ENCODE data around the gene SRPK1. TPM values are rescaled to one million over a fixed set of nuclear protein-coding genes. Genes with fewer than 3 reads are reported as not detected.

Gene SRPK1
- total RNA-seq, 1 experiment from 2014 or later: 138 TPM

DNA sequence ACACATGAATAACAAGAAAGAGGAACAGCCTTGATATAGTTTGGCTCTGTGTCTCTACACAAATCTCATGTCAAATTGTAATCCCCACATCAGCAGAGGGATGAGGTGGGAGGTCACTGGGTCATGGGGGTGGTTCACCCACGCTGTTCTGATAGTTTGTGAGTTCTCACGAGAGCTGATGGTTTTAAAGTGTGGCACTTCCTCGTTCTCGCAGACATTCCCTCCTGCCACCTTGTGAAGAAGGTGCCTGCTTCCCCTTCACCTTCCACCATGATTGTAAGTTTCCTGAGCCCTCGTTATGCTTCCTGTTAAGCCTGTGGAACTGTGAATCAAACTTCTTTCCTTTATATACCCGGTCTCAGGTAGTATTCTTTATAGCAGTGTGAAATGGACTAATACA, 13.1 kb downstream of the SRPK1 start:
- BruUV-seq (replicated peaks): no TSS peak
- CTCF ChIA-PET: interaction anchor here (0.5 kb wide), 1 partner anchor 1260 kb away, joined by 4 read pairs; no protein-coding TSS in a partner anchor
- intact Hi-C loops (cut with micrococcal nuclease; ENCODE audit: unreplicated experiment): no loop called here
- H3K4me3 Mint-ChIP-seq (ENCODE audit: low read depth, unreplicated experiment): no peak overlapping the region
- H3K36me3 Mint-ChIP-seq (ENCODE audit: insufficient read depth, unreplicated experiment): peaks cover 55% of the 10 kb centered on the region
- DNase-seq: no peak
- peaks cover 9% of the 10 kb centered on the region for H3K9me3 Mint-ChIP-seq (ENCODE audit: low read depth, unreplicated experiment)
- no peak overlapping the region for H3K27ac Mint-ChIP-seq (ENCODE audit: unreplicated experiment)
- H3K4me1 Mint-ChIP-seq (ENCODE audit: low read depth, unreplicated experiment): peaks cover 8% of the 10 kb centered on the region
- TF ChIP-seq, protein P1, sequence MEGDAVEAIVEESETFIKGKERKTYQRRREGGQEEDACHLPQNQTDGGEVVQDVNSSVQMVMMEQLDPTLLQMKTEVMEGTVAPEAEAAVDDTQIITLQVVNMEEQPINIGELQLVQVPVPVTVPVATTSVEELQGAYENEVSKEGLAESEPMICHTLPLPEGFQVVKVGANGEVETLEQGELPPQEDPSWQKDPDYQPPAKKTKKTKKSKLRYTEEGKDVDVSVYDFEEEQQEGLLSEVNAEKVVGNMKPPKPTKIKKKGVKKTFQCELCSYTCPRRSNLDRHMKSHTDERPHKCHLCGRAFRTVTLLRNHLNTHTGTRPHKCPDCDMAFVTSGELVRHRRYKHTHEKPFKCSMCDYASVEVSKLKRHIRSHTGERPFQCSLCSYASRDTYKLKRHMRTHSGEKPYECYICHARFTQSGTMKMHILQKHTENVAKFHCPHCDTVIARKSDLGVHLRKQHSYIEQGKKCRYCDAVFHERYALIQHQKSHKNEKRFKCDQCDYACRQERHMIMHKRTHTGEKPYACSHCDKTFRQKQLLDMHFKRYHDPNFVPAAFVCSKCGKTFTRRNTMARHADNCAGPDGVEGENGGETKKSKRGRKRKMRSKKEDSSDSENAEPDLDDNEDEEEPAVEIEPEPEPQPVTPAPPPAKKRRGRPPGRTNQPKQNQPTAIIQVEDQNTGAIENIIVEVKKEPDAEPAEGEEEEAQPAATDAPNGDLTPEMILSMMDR (IDR thresholded peaks at IDR 0.05; ENCODE audit: unreplicated experiment): no peak
- H3K27me3 Mint-ChIP-seq (ENCODE audit: unreplicated experiment): no peaks in the 10 kb centered on the region

DNA sequence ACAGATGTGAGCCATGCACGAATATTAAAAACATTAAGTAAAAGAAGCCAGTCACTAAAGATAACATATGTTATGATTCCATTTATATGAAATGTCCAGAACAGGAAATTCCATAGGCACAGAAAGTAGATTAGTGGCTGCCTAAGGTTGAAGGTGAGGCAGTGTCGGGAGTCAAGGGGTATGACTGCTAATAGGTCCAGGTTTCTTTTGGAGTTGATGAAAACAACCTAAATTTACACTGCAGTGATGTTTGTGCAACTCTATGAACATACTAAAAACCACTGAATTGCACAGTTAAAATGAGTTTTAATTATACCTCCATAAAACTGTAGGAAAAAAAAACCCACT, 14.4 kb downstream of the SRPK1 start:
- Mint-ChIP-seq H3K27me3 (ENCODE audit: unreplicated experiment) (no peaks in the 10 kb centered on the region), H3K4me1 (ENCODE audit: low read depth, unreplicated experiment) (peaks cover 8% of the 10 kb centered on the region), H3K9me3 (ENCODE audit: low read depth, unreplicated experiment) (peaks cover 9% of the 10 kb centered on the region), H3K36me3 (ENCODE audit: insufficient read depth, unreplicated experiment) (peaks cover 50% of the 10 kb centered on the region), H3K27ac (ENCODE audit: unreplicated experiment) (no peak overlapping the region), H3K4me3 (ENCODE audit: low read depth, unreplicated experiment) (no peak overlapping the region)
- CTCF ChIA-PET: no interaction called here
- intact Hi-C loops (cut with micrococcal nuclease; ENCODE audit: unreplicated experiment): no loop called here
- BruUV-seq (replicated peaks): no TSS peak
- no peak for DNase-seq
- TF ChIP-seq, protein P1 (IDR thresholded peaks at IDR 0.05; ENCODE audit: unreplicated experiment): no peak

DNA sequence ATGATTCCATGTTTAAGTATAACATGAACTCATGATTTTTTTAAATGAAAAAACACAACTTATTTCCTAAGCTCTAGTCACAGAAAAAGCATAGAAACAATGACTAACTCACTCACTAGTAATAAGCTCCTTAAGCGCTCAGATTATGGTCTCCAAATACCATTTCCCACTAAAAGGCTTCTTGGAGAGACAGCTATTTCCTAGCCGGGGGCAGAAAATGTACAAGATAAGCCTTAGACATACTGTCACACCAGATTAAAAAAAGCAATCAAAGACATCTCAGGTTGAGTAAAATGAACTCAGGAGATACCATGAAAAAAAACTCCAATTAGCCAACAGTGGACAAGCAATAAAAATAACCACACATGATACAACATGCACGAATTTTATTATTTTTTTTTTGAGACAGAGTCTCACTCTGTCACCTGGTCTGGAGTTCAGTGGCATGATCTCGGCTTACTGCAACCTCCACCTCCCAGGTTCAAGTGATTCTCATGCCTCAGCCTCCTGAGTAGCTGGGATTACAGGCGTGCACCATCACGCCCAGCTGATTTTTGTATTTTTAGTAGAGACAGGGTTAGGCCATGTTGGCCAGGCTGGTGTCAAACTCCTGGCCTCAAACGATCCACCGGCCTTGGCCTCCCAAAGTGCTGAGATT, 14.9 kb downstream of the SRPK1 start:
- Mint-ChIP-seq H3K27me3 (ENCODE audit: unreplicated experiment) (no peaks in the 10 kb centered on the region), H3K9me3 (ENCODE audit: low read depth, unreplicated experiment) (peaks cover 9% of the 10 kb centered on the region), H3K27ac (ENCODE audit: unreplicated experiment) (no peak overlapping the region), H3K36me3 (ENCODE audit: insufficient read depth, unreplicated experiment) (peaks cover 48% of the 10 kb centered on the region), H3K4me1 (ENCODE audit: low read depth, unreplicated experiment) (peaks cover 8% of the 10 kb centered on the region), H3K4me3 (ENCODE audit: low read depth, unreplicated experiment) (no peak overlapping the region)
- TF ChIP-seq, protein P1 (IDR thresholded peaks at IDR 0.05; ENCODE audit: unreplicated experiment): no peak
- intact Hi-C loops (cut with micrococcal nuclease; ENCODE audit: unreplicated experiment): no loop called here
- no peak for DNase-seq
- CTCF ChIA-PET: no interaction called here
- BruUV-seq (replicated peaks): no TSS peak

DNA sequence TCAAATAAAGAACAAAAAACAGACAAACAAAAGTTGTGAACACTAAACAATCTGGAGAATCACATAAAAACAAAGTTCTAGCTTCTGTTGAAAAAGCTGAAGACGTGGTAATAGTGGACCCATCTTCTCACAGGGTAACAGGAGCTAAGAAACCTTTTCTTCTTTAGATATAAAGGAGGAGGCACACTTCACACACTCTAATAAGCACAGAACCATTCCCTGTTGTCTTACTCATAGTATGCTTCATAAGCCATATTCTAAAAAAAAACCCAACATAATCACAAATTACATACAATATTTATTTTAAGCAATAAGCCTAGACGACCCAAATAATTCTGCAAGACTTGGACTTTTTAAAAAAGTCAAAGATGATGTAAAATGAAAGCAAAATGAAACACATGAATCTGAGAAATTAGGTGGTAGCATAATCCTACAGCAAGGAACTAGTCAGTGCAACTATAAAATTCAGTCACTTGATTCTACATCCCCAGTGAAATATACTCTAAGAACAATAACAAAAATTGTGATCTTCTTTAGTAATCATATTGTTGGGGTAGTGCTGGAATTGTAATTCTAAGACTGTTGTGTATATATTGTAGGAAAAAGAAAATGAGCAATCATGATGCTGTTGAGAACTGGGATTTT, 15.6 kb downstream of the SRPK1 start:
- DNase-seq: no peak
- no TSS peak for BruUV-seq (replicated peaks)
- no peaks in the 10 kb centered on the region for H3K27me3 Mint-ChIP-seq (ENCODE audit: unreplicated experiment)
- TF ChIP-seq, protein P1 (IDR thresholded peaks at IDR 0.05; ENCODE audit: unreplicated experiment): no peak
- H3K27ac Mint-ChIP-seq (ENCODE audit: unreplicated experiment): no peak overlapping the region
- H3K9me3 Mint-ChIP-seq (ENCODE audit: low read depth, unreplicated experiment): peaks cover 9% of the 10 kb centered on the region
- peaks cover 8% of the 10 kb centered on the region for H3K4me1 Mint-ChIP-seq (ENCODE audit: low read depth, unreplicated experiment)
- peaks cover 47% of the 10 kb centered on the region for H3K36me3 Mint-ChIP-seq (ENCODE audit: insufficient read depth, unreplicated experiment)
- intact Hi-C loops (cut with micrococcal nuclease; ENCODE audit: unreplicated experiment): no loop called here
- CTCF ChIA-PET: no interaction called here
- H3K4me3 Mint-ChIP-seq (ENCODE audit: low read depth, unreplicated experiment): no peak overlapping the region
